Lung (tissue), 12 donors: Measurements from ENCODE around the gene SVIL. TPM values are rescaled to one million over a fixed set of nuclear protein-coding genes. Genes with fewer than 3 reads are reported as not detected.

ENCODE experiments used
- ATAC-seq: fragments of 200-7000 bp; cut with Tn5 transposase; one replicate; pipeline ENCODE4 v1.9.1; 2020; ENCODE audit warnings: moderate number of reproducible peaks; ENCODE audit not compliant: insufficient read depth, low FRiP score
- DNase-seq, 3 donors: peaks; one replicate each; pipeline ENCODE4 v3.0.0-alpha.2; 2013 to 2017
- H3K27ac ChIP-seq, 2 donors: one replicate each; pipeline ENCODE4 v1.5.1; 2013; ENCODE audit warnings: mild to moderate bottlenecking in 2 of 2, moderate library complexity in 2 of 2, control low read depth in 1 of 2, inconsistent platforms in 1 of 2, low read depth in 1 of 2, low read length in 1 of 2
- H3K27me3 ChIP-seq, 3 donors: one replicate each; pipeline ENCODE4 v1.5.1; 2013; ENCODE audit warnings: low read length in 2 of 3; ENCODE audit not compliant: control insufficient read depth in 3 of 3, insufficient read depth in 3 of 3
- H3K36me3 ChIP-seq, 4 donors: one replicate each; pipeline ENCODE4 v1.5.1; 2013; ENCODE audit warnings: low read length in 4 of 4, mild to moderate bottlenecking in 1 of 4, moderate library complexity in 1 of 4; ENCODE audit not compliant: control insufficient read depth in 4 of 4, insufficient read depth in 4 of 4
- H3K4me1 ChIP-seq, 5 donors: one replicate each; pipeline ENCODE4 v1.5.1; 2013; ENCODE audit warnings: low read length in 5 of 5, mild to moderate bottlenecking in 2 of 5, moderate library complexity in 1 of 5; ENCODE audit not compliant: control insufficient read depth in 5 of 5, insufficient read depth in 5 of 5
- H3K4me3 ChIP-seq: one replicate; pipeline ENCODE4 v1.5.1; 2013; ENCODE audit warnings: mild to moderate bottlenecking, control low read depth, moderate library complexity
- H3K9ac ChIP-seq, 2 donors: one replicate each; pipeline ENCODE4 v1.5.1; 2013; ENCODE audit warnings: low read length in 2 of 2, control low read depth in 1 of 2; ENCODE audit not compliant: insufficient read depth in 1 of 2
- H3K9me3 ChIP-seq, 4 donors: one replicate each; pipeline ENCODE4 v1.5.1; 2013; ENCODE audit warnings: low read length in 3 of 4, mild to moderate bottlenecking in 1 of 4, moderate library complexity in 1 of 4; ENCODE audit not compliant: control insufficient read depth in 4 of 4, insufficient read depth in 3 of 4
- CTCF ChIP-seq: IDR thresholded peaks from 2 replicates; pipeline ENCODE4 v1.5.1; 2012; ENCODE audit warnings: mild to moderate bottlenecking; ENCODE audit errors: control extremely low read depth, extremely low read depth
- WGBS, 2 donors: extraction: QIAGEN DNeasy Blood & Tissue Kit; methylation state at CpG; one replicate each; pipeline ENCODE4 v1.1.7; 2013; 5-methylcytosine and 5-hydroxymethylcytosine counted together
- polyA plus RNA-seq, 2 donors: library from polyadenylated mRNA; stranded (reverse); fragments of 200-250 nt; gene quantifications; one replicate each; pipeline ENCODE4 v1.2.1, GENCODE V29; 2013
- total RNA-seq, 2 donors: library from RNA; depleted of rRNA in 1 of 2; stranded (reverse); fragments of >200 nt in 1 of 2; gene quantifications; one replicate each; pipeline ENCODE4 v1.2.1, GENCODE V29; 2014 to 2021
- donor health status: control.
- donor health status: control.
- donor health status: Bipolar disorder and iron deficiency.
- donor health status: healthy.
- donor health status: DM: yes; HTN: yes; CAD: no.

The SVIL gene
- total and polyA plus RNA-seq, 4 donors, result 13.6 to 117 (median 44.0) TPM

- DNase-seq, result peak in 1 of 3 donors; percentile 50
- Histone ChIP-seq H3K4me1 (peaks cover 0 to 10% (median 3%) of the 10 kb centered on the region in 5 donors), H3K36me3 (peaks cover 0 to 14% (median 0%) of the 10 kb centered on the region in 4 donors), H3K4me3 (no peak overlapping the region), H3K9ac (no peak overlapping the region), H3K9me3 (no peaks in the 10 kb centered on the region), H3K27me3 (no peaks in the 10 kb centered on the region), H3K27ac (no peak overlapping the region)
- WGBS, 2 donors, result 90 to 93% methylated on average over 15 of the region's 15 CpGs
- no peak for TF ChIP-seq CTCF
- no peak for ATAC-seq
Measured at GRCh38 chr10:29541422-29542210, 93.2 kb downstream of the SVIL start.

GRCh38 chr10:29540016-29540415, 94.8 kb downstream of the SVIL start:
- Histone ChIP-seq H3K9ac (no peak overlapping the region), H3K27me3 (no peaks in the 10 kb centered on the region), H3K27ac (no peak overlapping the region), H3K4me3 (no peak overlapping the region), H3K36me3 (peaks cover 0 to 14% (median 0%) of the 10 kb centered on the region in 4 donors), H3K9me3 (no peaks in the 10 kb centered on the region), H3K4me1 (peaks cover 2 to 24% (median 10%) of the 10 kb centered on the region in 5 donors)
- 97 to 98% methylated on average over 10 of the region's 10 CpGs for WGBS, 2 donors
- TF ChIP-seq CTCF, result no peak
- no peak for ATAC-seq
- DNase-seq, result no peak

GRCh38 chr10:29539412-29539811, 95.4 kb downstream of the SVIL start:
- H3K27me3 ChIP-seq, result no peaks in the 10 kb centered on the region
- no peak for TF ChIP-seq CTCF
- no peak overlapping the region for H3K27ac ChIP-seq
- H3K4me3 ChIP-seq, result no peak overlapping the region
- peaks cover 3 to 29% (median 11%) of the 10 kb centered on the region in 5 donors for H3K4me1 ChIP-seq
- no peak overlapping the region for H3K9ac ChIP-seq
- peaks cover 0 to 9% (median 0%) of the 10 kb centered on the region in 4 donors for H3K36me3 ChIP-seq
- no peak for ATAC-seq
- 92 to 97% methylated on average over 6 of the region's 6 CpGs for WGBS, 2 donors
- no peak for DNase-seq
- no peaks in the 10 kb centered on the region for H3K9me3 ChIP-seq
